Fibroblast of villous mesenchyme (primary cell): ENCODE measurements around the gene CDC25C. TPM values are rescaled to one million over a fixed set of nuclear protein-coding genes. Genes with fewer than 3 reads are reported as not detected.
"Not testable (repeated sequence)": the region's sequence is repeated elsewhere in the genome, so short reads cannot be mapped to it uniquely, and the experiment has no call there.

ENCODE experiments used
- DNase-seq: peaks from one replicate; pipeline ENCODE4 v3.0.0-alpha.2; 2010; ENCODE audit warnings: low read depth
- H3K4me3 ChIP-seq: 2 replicates; pipeline ENCODE4 v1.5.1; 2011; ENCODE audit warnings: low read depth, mild to moderate bottlenecking, low read length
- total RNA-seq: library from RNA; depleted of rRNA; stranded (reverse); fragments of >200 nt; gene quantifications from 2 replicates; pipeline ENCODE4 v1.2.3, GENCODE V29; 2012
- TF ChIP-seq, protein P1 (sequence below): IDR thresholded peaks from 2 replicates; pipeline ENCODE4 v1.5.1; 2012; ENCODE audit warnings: low read depth, mild to moderate bottlenecking, low read length; ENCODE audit not compliant: insufficient read depth

CDC25C gene
- total RNA-seq, 1 donor, result 6.9 TPM

DNA sequence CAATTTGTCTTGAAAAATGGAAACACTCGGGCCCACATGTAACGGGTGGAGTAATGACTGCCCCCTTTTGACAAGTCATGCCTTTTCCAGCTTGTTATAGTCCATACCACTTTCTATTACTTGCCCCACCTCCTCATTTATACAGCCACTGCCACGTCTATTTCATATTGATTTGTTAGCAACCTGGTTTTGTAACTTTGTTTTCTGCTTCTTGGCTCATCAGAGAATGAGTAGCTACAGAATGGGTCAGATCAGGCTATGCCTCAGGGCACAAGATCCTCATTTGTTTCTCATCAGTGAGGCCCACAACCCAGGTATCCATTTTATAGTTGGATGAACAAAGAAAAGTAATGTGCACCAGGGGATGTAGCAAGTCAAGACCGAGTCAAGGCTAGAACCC lies 58.9 kb downstream of the CDC25C start:
- DNase-seq, result no peak
- no peak overlapping the region for H3K4me3 ChIP-seq
- TF ChIP-seq, protein P1, sequence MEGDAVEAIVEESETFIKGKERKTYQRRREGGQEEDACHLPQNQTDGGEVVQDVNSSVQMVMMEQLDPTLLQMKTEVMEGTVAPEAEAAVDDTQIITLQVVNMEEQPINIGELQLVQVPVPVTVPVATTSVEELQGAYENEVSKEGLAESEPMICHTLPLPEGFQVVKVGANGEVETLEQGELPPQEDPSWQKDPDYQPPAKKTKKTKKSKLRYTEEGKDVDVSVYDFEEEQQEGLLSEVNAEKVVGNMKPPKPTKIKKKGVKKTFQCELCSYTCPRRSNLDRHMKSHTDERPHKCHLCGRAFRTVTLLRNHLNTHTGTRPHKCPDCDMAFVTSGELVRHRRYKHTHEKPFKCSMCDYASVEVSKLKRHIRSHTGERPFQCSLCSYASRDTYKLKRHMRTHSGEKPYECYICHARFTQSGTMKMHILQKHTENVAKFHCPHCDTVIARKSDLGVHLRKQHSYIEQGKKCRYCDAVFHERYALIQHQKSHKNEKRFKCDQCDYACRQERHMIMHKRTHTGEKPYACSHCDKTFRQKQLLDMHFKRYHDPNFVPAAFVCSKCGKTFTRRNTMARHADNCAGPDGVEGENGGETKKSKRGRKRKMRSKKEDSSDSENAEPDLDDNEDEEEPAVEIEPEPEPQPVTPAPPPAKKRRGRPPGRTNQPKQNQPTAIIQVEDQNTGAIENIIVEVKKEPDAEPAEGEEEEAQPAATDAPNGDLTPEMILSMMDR, result no peak

DNA sequence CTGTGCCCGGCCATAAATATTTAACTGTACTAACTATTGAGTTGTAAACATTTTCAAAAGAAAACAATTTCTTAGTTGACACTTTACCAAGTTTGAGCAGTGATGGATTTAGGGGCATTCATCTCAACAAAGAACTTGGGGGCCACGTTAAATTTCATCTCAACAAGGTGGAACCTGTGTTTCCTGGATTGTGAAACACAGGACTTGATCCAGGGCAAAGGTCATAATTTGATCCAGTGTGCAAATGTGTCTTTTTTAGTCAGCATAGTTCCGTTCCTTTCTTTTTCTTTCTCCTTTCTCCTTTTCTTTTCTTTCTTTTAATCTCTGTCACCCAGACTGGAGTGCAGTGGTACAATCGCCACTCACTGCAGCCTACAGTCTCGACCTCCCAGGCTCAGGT lies 60.3 kb downstream of the CDC25C start:
- no peak overlapping the region for H3K4me3 ChIP-seq
- TF ChIP-seq, protein P1, result no peak
- no peak for DNase-seq

DNA sequence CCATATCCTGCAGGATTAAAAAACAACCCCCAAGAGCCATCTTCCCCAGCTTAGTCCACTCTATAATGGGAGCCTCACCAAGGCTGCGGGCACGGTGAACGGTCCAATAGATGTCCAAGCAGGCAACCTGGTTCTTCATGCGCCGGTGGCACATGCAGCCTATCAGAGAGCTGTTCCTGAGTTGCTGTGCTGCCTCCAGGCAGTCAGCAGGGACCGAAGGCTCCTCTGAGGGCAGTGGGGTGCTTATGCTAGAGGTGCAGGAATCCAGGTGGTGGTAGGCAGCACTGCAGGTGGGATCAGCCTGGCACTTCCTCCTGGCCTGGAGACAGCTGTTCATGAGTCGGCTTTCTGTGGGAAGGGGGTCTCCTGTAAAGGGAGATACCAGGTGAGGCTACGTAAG lies 67.4 kb downstream of the CDC25C start:
- no peak overlapping the region for H3K4me3 ChIP-seq
- DNase-seq, result no peak
- TF ChIP-seq, protein P1, result no peak

DNA sequence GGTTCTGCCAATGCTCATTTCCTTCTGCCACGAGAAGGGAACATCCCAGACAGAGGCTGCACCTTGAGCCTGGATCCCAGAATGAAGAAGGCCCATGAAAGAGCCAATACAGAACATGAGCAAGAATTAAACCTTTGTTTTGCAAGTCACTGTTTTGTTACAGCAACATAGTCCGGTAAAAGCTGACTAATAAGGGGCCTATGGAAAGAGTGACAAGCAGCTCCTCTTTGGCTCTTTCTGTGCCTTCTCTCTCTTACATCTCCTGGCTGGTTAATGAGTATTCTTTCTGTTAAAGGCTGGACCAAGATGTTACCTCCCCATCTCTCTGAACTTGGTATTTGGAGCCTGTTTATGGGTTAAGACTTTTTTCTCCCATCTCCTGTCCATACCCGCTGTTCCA lies 68.0 kb downstream of the CDC25C start:
- TF ChIP-seq, protein P1, result no peak
- DNase-seq, result no peak
- no peak overlapping the region for H3K4me3 ChIP-seq

DNA sequence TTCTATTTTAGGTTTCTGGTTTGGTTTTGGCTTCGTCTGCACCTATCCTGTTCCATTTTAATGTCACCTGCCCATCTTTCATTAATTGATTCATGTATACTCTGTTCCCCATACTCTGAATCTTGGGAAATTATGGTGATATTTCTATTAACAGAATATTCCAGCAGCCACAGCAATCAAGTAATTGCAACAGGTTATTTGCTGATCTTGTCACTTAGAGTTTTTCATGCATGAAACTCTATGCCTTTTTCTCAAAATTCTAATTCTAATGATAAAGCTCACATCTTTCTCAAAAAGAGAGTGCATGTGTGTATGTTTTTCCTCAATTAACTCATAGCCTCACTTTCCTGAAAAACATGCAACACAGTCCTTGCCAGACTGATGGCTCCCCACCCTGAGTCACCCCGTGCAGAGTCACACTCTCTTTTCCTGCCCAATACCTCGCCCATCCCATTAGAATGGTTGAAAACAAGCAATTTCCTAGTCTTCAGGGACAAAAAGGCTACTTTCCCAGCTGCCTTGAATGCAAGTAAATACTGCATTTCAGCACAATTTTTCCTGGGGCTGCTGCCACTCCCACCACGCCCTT lies 72.8 kb downstream of the CDC25C start:
- no peak overlapping the region for H3K4me3 ChIP-seq
- TF ChIP-seq, protein P1, result no peak
- no peak for DNase-seq

DNA sequence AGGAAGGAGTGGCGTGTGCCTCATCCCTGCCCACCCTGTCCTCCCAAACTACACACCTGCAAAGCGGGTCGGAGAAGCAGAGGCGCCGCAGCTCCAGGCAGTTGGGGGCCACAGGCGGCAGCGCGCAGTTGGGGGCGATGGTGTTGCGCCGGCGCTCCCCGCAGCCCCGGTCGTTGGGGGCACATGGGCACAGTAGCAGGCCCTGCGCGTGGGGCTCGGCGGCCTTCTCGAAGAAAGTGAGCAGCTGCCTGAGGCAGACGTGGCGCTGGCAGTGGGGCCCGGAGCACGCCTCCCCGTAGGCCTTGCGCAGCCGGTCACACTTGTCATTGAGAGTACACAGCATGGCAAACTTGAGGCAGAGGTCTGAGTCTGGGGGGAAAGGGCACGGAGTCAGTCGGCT lies 74.0 kb downstream of the CDC25C start:
- no peak overlapping the region for H3K4me3 ChIP-seq
- TF ChIP-seq, protein P1, result no peak
- no peak for DNase-seq

DNA sequence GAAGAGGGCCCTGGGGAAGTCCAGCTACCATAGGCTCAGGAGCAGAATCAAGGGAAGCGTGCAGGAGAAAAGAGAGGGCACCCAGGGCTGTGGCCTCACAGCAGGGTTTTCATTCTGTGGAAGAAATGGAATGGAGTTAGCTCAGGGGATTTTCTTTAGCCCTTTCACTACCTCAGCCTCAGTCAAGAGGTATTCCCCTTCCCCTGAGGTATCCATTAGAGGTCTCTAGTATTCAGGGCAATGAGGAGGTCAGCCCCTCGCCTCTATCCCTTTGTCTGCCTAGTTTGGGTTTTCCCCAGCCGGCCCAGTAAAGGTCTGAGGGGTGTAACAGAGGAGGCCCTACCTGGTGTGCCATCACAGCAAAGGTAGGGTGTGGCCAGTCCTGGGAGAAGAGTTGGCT lies 78.7 kb downstream of the CDC25C start:
- TF ChIP-seq, protein P1, result no peak
- no peak for DNase-seq
- no peak overlapping the region for H3K4me3 ChIP-seq

DNA sequence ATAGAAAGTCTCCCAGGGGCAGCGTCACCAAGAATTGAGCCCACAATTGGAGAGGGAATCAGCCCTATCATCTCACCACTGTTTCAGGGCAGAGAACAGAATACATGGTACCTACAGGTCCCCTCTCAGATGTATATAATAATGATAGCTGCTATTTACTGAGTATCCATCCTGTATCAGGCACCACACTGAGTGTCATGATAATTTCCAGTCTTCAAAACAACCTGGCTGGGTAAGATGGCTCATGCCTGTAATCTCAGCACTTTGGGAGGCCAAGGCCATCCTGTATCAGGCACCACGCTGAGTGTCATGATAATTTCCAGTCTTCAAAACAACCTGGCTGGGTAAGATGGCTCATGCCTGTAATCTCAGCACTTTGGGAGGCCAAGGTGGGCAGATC lies 83.8 kb downstream of the CDC25C start:
- not testable (repeated sequence) for H3K4me3 ChIP-seq, DNase-seq
